Breast epithelium (tissue), 3 donors: ENCODE results near the gene LCE1E.

Experiments
- POLR2A ChIP-seq: fragments of 450-650 bp; IDR thresholded peaks from one replicate; pipeline ENCODE4 v1.6.1; 2016; ENCODE audit warnings: antibody characterized with exemption, mild to moderate bottlenecking, moderate library complexity
- TF ChIP-seq, protein P1 (sequence below), 3 donors: fragments of 450-650 bp; IDR thresholded peaks; one replicate each; pipeline ENCODE4 v1.5.1; 2016 to 2017; ENCODE audit warnings: antibody characterized with exemption in 3 of 3, mild to moderate bottlenecking in 3 of 3, moderate library complexity in 3 of 3

DNA sequence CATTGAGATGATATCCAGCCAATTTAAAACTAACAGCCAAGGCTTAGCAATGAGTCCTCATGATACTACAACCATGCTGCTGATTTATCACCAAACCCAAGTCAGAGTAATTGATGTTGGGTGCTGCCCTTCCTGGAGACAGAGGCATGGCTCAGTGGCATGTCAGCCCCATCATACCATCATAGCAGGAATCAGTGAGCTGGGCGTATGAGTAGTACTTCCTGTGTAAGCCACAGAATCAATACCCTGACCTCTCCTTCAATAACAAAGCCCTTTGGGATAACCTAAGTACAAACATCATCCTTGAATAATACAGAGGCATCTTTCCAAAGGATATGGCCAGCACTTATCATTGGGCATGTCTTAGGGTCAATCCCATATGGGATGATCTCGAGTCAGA, 3.0 kb upstream of the LCE1E start:
- TF ChIP-seq POLR2A = no peak
- TF ChIP-seq, protein P1, sequence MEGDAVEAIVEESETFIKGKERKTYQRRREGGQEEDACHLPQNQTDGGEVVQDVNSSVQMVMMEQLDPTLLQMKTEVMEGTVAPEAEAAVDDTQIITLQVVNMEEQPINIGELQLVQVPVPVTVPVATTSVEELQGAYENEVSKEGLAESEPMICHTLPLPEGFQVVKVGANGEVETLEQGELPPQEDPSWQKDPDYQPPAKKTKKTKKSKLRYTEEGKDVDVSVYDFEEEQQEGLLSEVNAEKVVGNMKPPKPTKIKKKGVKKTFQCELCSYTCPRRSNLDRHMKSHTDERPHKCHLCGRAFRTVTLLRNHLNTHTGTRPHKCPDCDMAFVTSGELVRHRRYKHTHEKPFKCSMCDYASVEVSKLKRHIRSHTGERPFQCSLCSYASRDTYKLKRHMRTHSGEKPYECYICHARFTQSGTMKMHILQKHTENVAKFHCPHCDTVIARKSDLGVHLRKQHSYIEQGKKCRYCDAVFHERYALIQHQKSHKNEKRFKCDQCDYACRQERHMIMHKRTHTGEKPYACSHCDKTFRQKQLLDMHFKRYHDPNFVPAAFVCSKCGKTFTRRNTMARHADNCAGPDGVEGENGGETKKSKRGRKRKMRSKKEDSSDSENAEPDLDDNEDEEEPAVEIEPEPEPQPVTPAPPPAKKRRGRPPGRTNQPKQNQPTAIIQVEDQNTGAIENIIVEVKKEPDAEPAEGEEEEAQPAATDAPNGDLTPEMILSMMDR (IDR thresholded peaks at IDR 0.05) = no peak
